NT2/D1 (cell line): ENCODE measurements around the gene CWH43.
A peak's percentile ranks its signal among the peaks of the same experiment; 100 is the strongest.
"Not testable (repeated sequence)": the region's sequence is repeated elsewhere in the genome, so short reads cannot be mapped to it uniquely, and the experiment has no call there.

Source experiments
- DNase-seq: peaks from one replicate; pipeline ENCODE4 v3.0.0-alpha.2; 2011; ENCODE audit warnings: low read depth, low spot score
- H3K27me3 ChIP-seq: 2 replicates; pipeline ENCODE4 v1.6.0; 2011; ENCODE audit warnings: mild to moderate bottlenecking; ENCODE audit not compliant: insufficient read length, insufficient read depth
- H3K36me3 ChIP-seq: 2 replicates; pipeline ENCODE4 v1.6.1; 2011; ENCODE audit warnings: mild to moderate bottlenecking, low read length, mixed read lengths; ENCODE audit not compliant: insufficient read depth, insufficient read length
- H3K4me1 ChIP-seq: 2 replicates; pipeline ENCODE4 v1.5.1; 2011; ENCODE audit not compliant: insufficient read depth, insufficient read length
- H3K4me3 ChIP-seq: 2 replicates; pipeline ENCODE4 v1.5.1; 2011; ENCODE audit warnings: low read depth; ENCODE audit not compliant: insufficient read length
- H3K9ac ChIP-seq: 2 replicates; pipeline ENCODE4 v1.6.0; 2011; ENCODE audit warnings: low read depth; ENCODE audit not compliant: insufficient read length
- H3K9me3 ChIP-seq: 2 replicates; pipeline ENCODE4 v1.5.1; 2011; ENCODE audit warnings: mild to moderate bottlenecking, low read length; ENCODE audit not compliant: insufficient read depth
- SUZ12 ChIP-seq: IDR thresholded peaks from 2 replicates; pipeline ENCODE4 v1.6.1; 2011; ENCODE audit not compliant: insufficient read length, insufficient read depth; ENCODE audit errors: extremely low read depth
- YY1 ChIP-seq: IDR thresholded peaks from 2 replicates; pipeline ENCODE4 v1.6.1; 2011; ENCODE audit not compliant: insufficient read length, insufficient read depth
- ZNF274 ChIP-seq: IDR thresholded peaks from 2 replicates; pipeline ENCODE4 v1.6.1; 2011; ENCODE audit warnings: mild to moderate bottlenecking, low read depth, low read length

Gene CWH43

DNA sequence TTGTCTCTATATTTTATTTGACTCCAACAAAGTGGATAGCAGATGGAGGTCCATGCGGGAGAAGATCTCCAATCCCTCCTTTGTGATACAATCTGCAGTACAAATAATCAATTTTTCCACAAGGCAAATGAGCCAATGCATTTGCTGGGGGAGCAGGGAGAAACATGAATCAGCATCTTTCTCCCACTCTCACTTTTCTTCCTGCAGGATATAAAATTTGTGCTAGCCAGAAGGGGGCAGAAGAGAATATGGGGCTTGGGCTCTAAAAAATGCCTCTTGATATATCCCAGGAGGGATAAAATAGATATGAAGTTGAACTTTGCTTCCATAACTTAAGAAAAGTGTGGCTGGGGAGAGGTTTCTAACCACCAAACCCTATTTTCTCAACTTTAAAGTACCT lies 38.3 kb upstream of the CWH43 start:
- H3K4me3 ChIP-seq: no peak overlapping the region
- no peaks in the 10 kb centered on the region for H3K27me3 ChIP-seq
- no peaks in the 10 kb centered on the region for H3K36me3 ChIP-seq
- TF ChIP-seq YY1 (no peak), ZNF274 (no peak), SUZ12 (no peak)
- no peak overlapping the region for H3K9ac ChIP-seq
- no peak for DNase-seq
- H3K4me1 ChIP-seq: no peaks in the 10 kb centered on the region
- no peaks in the 10 kb centered on the region for H3K9me3 ChIP-seq

DNA sequence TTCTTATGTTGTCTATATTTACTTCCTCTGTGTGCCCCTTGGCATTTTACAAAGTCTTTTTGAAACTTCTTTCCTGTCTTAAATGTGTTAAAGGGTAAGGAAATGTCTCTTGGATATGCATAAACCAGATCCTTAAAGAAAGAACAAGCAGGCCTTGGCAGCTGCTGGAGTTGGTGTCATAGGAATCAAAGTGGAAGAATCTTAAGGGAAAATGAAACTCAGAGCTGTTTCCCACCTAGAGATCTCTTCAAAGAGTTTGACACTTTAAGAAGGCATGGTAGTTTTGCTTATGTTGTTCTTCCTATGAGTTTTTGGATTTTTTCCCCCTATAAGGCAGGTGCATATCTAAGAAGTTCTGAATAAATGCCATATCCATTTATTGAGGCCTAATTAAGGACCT lies 37.0 kb upstream of the CWH43 start:
- no peak overlapping the region for H3K9ac ChIP-seq

DNA sequence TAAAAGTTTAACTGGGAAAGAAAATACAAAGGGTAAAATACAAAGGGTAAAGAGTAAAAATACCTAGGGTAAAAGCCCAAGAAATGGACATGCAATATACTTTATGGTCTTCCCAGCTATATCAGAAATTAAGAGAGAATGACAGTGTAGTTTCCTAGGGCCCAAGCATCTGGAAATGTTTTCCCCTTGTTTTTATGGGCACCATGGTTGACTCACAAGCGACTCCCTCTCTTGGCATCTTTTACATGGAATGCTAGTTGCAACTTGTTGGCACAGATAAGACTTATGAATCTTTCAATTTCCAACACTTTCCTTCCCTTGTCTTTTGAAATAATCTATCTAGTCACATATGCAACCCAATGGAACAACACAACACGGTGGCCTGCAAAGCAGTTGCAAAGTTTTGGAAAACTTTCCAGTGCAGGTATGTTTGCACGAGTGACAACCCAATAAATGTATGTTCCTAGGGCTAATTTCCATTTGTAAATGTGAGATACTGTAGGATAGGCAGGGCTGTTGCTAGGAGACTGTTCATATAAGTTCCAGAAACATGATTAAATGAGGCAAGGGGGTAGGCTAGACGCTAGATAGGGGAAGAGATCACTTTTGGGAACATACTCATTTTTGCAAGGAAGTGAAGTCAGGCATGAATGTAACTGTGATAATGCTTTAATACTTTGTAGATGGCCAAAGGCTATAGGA lies 36.4 kb upstream of the CWH43 start:
- no peak overlapping the region for H3K9ac ChIP-seq
- TF ChIP-seq SUZ12 (no peak), ZNF274 (no peak), YY1 (no peak)
- H3K4me1 ChIP-seq: no peaks in the 10 kb centered on the region
- H3K36me3 ChIP-seq: no peaks in the 10 kb centered on the region
- no peaks in the 10 kb centered on the region for H3K27me3 ChIP-seq
- no peak for DNase-seq
- no peak overlapping the region for H3K4me3 ChIP-seq
- no peaks in the 10 kb centered on the region for H3K9me3 ChIP-seq

More for the DNA sequence above, 37.0 kb upstream of the CWH43 start:
- no peak for TF ChIP-seq YY1
- no peak for TF ChIP-seq SUZ12
- no peak for TF ChIP-seq ZNF274
- H3K27me3 ChIP-seq: no peaks in the 10 kb centered on the region
- no peak overlapping the region for H3K4me3 ChIP-seq
- no peak for DNase-seq
- H3K9me3 ChIP-seq: no peaks in the 10 kb centered on the region
- H3K4me1 ChIP-seq: no peaks in the 10 kb centered on the region
- no peaks in the 10 kb centered on the region for H3K36me3 ChIP-seq

DNA sequence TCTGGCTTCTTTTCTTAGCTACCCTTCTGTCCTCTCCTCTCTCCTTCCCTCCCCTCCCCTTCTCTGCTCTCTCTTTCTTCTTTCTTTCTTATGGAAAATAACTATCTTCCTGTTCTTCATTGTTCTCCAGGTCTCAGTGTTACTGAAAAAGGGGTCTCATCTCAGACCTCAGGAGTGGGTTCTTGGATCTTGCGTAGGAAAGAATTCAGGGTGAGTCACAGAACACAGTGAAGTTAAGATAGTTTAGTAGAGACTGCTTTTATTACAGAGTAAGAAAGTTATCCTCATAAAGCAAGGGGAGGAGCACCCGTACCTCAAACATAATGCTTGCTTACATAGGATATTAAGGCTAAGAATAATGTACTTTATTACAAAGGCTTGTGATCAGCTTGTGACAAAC lies 31.8 kb upstream of the CWH43 start:
- H3K27me3 ChIP-seq: no peaks in the 10 kb centered on the region
- no peak overlapping the region for H3K9ac ChIP-seq
- H3K9me3 ChIP-seq: no peaks in the 10 kb centered on the region
- no peaks in the 10 kb centered on the region for H3K4me1 ChIP-seq
- H3K4me3 ChIP-seq: no peak overlapping the region
- peak; percentile 22 for DNase-seq
- no peaks in the 10 kb centered on the region for H3K36me3 ChIP-seq
- no peak for TF ChIP-seq ZNF274
- no peak for TF ChIP-seq SUZ12

DNA sequence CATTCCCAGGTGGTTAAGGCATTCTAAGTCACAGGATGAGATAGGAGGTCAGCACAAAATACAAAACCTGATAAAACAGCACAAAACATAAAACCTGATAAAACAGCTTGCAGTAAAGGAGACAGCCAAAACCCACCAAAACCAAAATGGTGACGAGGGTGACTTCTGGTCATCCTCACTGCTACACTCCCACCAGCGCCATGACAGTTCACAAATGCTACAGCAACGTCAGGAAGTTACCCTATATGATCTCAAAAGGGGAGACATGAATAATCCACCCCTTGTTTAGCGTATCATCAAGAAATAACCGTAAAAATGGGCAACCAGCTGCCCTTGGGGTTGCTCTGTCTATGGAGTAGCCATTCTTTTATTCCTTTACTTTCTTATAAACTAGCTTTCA lies 28.7 kb upstream of the CWH43 start:
- H3K27me3 ChIP-seq, H3K4me3 ChIP-seq, DNase-seq, H3K4me1 ChIP-seq, H3K9me3 ChIP-seq, H3K36me3 ChIP-seq, H3K9ac ChIP-seq: not testable (repeated sequence)

DNA sequence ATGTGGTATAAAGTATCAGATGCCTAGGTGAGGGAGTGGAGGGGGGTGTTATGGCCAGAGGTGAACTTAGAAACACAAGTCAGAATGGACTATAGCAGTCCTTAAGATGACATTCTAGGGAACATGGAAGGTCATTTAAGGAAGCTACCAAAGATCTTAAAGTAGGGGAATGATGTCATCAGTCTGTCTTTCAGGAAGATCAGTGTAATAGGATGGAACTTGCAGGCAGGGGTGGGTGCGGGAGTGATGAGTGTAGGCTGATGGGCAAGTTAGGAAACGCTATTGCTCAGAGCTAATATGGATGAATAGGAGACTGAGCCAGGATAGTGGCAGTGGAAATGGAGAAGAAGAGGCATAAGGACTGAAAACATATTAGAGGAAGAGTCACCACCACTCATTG lies 27.5 kb upstream of the CWH43 start:
- H3K36me3 ChIP-seq: no peaks in the 10 kb centered on the region
- no peaks in the 10 kb centered on the region for H3K9me3 ChIP-seq
- no peaks in the 10 kb centered on the region for H3K4me1 ChIP-seq
- no peak overlapping the region for H3K4me3 ChIP-seq
- TF ChIP-seq SUZ12: no peak
- TF ChIP-seq ZNF274: no peak
- TF ChIP-seq YY1: no peak
- H3K27me3 ChIP-seq: no peaks in the 10 kb centered on the region
- H3K9ac ChIP-seq: no peak overlapping the region
- no peak for DNase-seq

DNA sequence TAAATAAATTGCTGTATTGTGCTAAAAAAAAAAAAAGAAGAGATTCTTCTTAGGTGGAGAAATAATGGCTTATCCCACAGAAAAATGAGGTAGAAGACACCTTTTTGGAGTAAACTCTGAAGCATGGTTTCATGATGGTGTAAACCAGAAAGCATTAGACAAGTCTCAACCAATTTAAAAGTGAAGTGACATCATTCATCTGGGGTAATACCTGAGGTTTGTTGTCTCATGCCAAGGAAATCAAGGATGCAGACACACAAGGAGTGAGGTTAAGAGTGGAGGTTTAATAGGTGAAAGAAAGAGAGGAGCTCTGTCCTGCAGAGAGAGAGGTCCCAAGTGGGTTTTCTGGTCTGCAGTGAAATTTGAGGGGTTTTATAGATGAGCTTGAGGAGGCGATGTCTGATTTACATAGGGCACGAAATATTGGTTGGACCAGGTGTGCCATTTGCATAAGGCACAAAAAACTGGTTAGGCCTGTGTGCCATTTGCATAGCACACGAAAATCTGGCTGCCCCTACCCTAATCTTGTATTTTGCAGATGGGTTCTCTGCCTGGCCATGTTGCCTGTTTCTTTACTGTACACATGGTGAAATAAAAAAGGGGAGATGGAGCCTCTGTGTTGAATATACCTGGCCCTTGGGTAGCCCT lies 25.0 kb upstream of the CWH43 start:
- Histone ChIP-seq H3K36me3 (no peaks in the 10 kb centered on the region), H3K27me3 (no peaks in the 10 kb centered on the region), H3K4me1 (no peaks in the 10 kb centered on the region), H3K4me3 (no peak overlapping the region), H3K9ac (no peak overlapping the region), H3K9me3 (no peaks in the 10 kb centered on the region)
- TF ChIP-seq YY1 (no peak), SUZ12 (no peak), ZNF274 (no peak)
- DNase-seq: no peak

DNA sequence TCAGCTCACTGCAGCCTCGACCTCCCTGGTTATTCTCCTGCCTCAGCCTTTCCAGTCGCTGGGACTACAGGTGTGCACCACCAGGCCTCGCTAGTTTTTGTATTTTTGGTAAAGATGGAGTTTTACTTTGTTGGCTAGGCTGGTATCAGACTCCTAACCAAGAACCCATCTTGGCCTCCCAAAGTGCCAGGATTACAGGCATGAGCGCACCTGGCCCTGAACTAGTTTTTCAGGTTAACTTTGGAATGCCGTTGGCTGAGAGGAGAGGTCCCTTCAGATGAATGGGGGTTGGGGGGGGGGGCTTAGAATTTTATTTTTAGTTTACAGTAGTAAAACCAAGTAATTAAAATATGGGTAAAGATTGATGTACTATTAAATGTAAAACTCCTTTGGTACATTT lies 23.4 kb upstream of the CWH43 start:
- DNase-seq: no peak
- Histone ChIP-seq H3K4me3 (no peak overlapping the region), H3K9me3 (no peaks in the 10 kb centered on the region), H3K9ac (no peak overlapping the region), H3K4me1 (no peaks in the 10 kb centered on the region), H3K27me3 (no peaks in the 10 kb centered on the region), H3K36me3 (no peaks in the 10 kb centered on the region)
- TF ChIP-seq YY1 (no peak), SUZ12 (no peak), ZNF274 (no peak)
